ENCODE data around the gene SLF2.

The SLF2 gene

GRCh38 chr10:100878291-100878910 is 34.4 kb upstream of the SLF2 start:
- peak; percentile 83 for DNase-seq

GRCh38 chr10:100879741-100880360 is 32.9 kb upstream of the SLF2 start:
- DNase-seq: peak; percentile 36

GRCh38 chr10:100881556-100882213 is 31.1 kb upstream of the SLF2 start:
- DNase-seq: peak; percentile 8

- no peak for DNase-seq
These were observed 30.5 kb upstream of the SLF2 start for GRCh38 chr10:100882252-100882651.

GRCh38 chr10:100882671-100883311 is 30.0 kb upstream of the SLF2 start:
- peak; percentile 64 for DNase-seq

GRCh38 chr10:100883312-100883821 is 29.4 kb upstream of the SLF2 start:
- peak; percentile 65 for DNase-seq

GRCh38 chr10:100885611-100886010 is 27.2 kb upstream of the SLF2 start:
- peak; percentile 5 for DNase-seq

- DNase-seq: no peak
These were observed 26.7 kb upstream of the SLF2 start for GRCh38 chr10:100886091-100886490.

GRCh38 chr10:100886521-100886920 is 26.2 kb upstream of the SLF2 start:
- DNase-seq: no peak

GRCh38 chr10:100886963-100887362 is 25.8 kb upstream of the SLF2 start:
- peak; percentile 86 for DNase-seq

- peak; percentile 8 for DNase-seq
These were observed 24.9 kb upstream of the SLF2 start for GRCh38 chr10:100887761-100888296.

GRCh38 chr10:100888957-100889356 is 23.8 kb upstream of the SLF2 start:
- DNase-seq: no peak

GRCh38 chr10:100889546-100889945 is 23.2 kb upstream of the SLF2 start:
- DNase-seq: peak; percentile 15

GRCh38 chr10:100890141-100890672 is 22.6 kb upstream of the SLF2 start:
- peak; percentile 5 for DNase-seq

- peak; percentile 48 for DNase-seq
These were observed 22.0 kb upstream of the SLF2 start for GRCh38 chr10:100890673-100891317.

GRCh38 chr10:100894033-100894432 is 18.7 kb upstream of the SLF2 start:
- no peak for DNase-seq

GRCh38 chr10:100894589-100895294 is 18.0 kb upstream of the SLF2 start:
- no peak for DNase-seq

- no peak for DNase-seq
These were observed 17.4 kb upstream of the SLF2 start for GRCh38 chr10:100895346-100895745.

GRCh38 chr10:100895896-100896295 is 16.9 kb upstream of the SLF2 start:
- no peak for DNase-seq

- no peak for DNase-seq
These were observed 15.8 kb upstream of the SLF2 start for GRCh38 chr10:100896876-100897461.

GRCh38 chr10:100897976-100898375 is 14.8 kb upstream of the SLF2 start:
- DNase-seq: no peak

Measured in femur (tissue), 1 donor.